Ishikawa (cell line): ENCODE measurements around the gene F10.

Source experiments
- CEBPB ChIP-seq: IDR thresholded peaks from 2 replicates; pipeline ENCODE4 v1.6.1; 2012
- CREB1 ChIP-seq: IDR thresholded peaks from 2 replicates; pipeline ENCODE4 v1.6.1; 2012; ENCODE audit warnings: low read depth
- EGR1 ChIP-seq: IDR thresholded peaks from 2 replicates; pipeline ENCODE4 v1.6.1; 2012
- EP300 ChIP-seq: IDR thresholded peaks from 2 replicates; pipeline ENCODE4 v1.6.1; 2012; ENCODE audit warnings: borderline replicate concordance
- FOXM1 ChIP-seq: IDR thresholded peaks from 2 replicates; pipeline ENCODE4 v1.6.1; 2012; ENCODE audit warnings: low read depth, borderline replicate concordance
- NFIC ChIP-seq: IDR thresholded peaks from 2 replicates; pipeline ENCODE4 v1.6.1; 2012
- RAD21 ChIP-seq: IDR thresholded peaks from 2 replicates; pipeline ENCODE4 v1.6.1; 2012; ENCODE audit warnings: low read depth
- TAF1 ChIP-seq: IDR thresholded peaks from 2 replicates; pipeline ENCODE4 v1.6.1; 2012; ENCODE audit warnings: low read depth, mild to moderate bottlenecking
- TCF12 ChIP-seq: IDR thresholded peaks from 2 replicates; pipeline ENCODE4 v1.6.1; 2012; ENCODE audit warnings: low read depth
- TEAD4 ChIP-seq: IDR thresholded peaks from 2 replicates; pipeline ENCODE4 v1.6.1; 2012
- YY1 ChIP-seq: IDR thresholded peaks from 2 replicates; pipeline ENCODE4 v1.6.1; 2012; ENCODE audit warnings: low read depth
- ZBTB7A ChIP-seq: IDR thresholded peaks from 2 replicates; pipeline ENCODE4 v1.6.1; 2012; ENCODE audit warnings: low read depth
- TF ChIP-seq, protein P1 (sequence below): IDR thresholded peaks from 2 replicates; pipeline ENCODE4 v1.6.1; 2012
- TF ChIP-seq, protein P2 (sequence below): IDR thresholded peaks from 2 replicates; pipeline ENCODE4 v1.6.1; 2012
- TF ChIP-seq, protein P3 (sequence below): IDR thresholded peaks from 2 replicates; pipeline ENCODE4 v1.6.1; 2012; ENCODE audit warnings: low read depth, mild to moderate bottlenecking

The F10 gene

DNA sequence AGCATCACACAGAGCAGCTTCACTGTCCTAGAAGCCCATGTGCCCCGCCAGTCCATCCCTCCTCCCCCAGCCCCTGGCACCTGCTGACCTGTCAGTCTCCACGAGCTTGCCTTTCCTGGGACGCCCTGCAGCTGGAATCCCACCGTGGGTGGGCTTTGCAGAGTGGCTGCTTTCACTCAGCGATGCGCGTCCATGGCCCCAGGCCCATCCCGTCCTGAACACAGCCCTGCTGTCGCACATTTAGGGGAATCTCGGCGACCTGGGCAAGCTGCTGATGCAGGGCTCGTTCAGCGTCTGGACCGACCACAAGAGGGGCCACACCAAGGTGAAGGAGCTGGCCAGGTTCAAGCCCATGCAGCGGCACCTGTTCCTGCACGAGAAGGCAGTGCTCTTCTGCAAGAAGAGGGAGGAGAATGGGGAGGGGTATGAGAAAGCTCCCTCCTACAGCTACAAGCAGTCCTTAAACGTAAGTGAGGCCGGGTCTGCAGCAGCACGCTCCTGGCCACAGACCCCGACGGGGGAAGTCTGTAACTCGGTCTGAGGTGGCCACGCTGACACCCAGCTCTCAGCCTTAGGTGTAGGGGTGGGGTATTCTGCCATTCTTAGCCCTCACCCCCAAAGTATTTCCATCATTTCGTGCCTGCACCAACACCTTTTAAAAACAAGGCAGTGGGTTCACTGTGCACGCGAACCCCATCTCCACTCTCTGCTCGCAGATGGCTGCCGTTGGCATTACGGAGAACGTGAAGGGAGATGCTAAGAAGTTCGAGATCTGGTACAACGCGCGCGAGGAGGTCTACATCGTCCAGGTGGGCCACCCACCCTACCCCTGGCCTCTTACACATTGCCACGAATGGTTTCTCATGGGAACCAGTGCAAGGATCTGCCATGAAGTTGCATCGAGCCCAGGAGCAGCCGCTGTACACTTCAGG is 35.3 kb upstream of the F10 start:
- TF ChIP-seq TEAD4 (no peak), CEBPB (no peak), ZBTB7A (no peak), NFIC (no peak), RAD21 (no peak), FOXM1 (no peak), YY1 (no peak), TAF1 (no peak), CREB1 (no peak), EP300 (no peak), TCF12 (no peak), EGR1 (no peak)
- TF ChIP-seq, protein P1, sequence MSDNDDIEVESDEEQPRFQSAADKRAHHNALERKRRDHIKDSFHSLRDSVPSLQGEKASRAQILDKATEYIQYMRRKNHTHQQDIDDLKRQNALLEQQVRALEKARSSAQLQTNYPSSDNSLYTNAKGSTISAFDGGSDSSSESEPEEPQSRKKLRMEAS, result no peak
- TF ChIP-seq, protein P2, sequence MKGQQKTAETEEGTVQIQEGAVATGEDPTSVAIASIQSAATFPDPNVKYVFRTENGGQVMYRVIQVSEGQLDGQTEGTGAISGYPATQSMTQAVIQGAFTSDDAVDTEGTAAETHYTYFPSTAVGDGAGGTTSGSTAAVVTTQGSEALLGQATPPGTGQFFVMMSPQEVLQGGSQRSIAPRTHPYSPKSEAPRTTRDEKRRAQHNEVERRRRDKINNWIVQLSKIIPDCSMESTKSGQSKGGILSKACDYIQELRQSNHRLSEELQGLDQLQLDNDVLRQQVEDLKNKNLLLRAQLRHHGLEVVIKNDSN, result no peak
- TF ChIP-seq, protein P3, sequence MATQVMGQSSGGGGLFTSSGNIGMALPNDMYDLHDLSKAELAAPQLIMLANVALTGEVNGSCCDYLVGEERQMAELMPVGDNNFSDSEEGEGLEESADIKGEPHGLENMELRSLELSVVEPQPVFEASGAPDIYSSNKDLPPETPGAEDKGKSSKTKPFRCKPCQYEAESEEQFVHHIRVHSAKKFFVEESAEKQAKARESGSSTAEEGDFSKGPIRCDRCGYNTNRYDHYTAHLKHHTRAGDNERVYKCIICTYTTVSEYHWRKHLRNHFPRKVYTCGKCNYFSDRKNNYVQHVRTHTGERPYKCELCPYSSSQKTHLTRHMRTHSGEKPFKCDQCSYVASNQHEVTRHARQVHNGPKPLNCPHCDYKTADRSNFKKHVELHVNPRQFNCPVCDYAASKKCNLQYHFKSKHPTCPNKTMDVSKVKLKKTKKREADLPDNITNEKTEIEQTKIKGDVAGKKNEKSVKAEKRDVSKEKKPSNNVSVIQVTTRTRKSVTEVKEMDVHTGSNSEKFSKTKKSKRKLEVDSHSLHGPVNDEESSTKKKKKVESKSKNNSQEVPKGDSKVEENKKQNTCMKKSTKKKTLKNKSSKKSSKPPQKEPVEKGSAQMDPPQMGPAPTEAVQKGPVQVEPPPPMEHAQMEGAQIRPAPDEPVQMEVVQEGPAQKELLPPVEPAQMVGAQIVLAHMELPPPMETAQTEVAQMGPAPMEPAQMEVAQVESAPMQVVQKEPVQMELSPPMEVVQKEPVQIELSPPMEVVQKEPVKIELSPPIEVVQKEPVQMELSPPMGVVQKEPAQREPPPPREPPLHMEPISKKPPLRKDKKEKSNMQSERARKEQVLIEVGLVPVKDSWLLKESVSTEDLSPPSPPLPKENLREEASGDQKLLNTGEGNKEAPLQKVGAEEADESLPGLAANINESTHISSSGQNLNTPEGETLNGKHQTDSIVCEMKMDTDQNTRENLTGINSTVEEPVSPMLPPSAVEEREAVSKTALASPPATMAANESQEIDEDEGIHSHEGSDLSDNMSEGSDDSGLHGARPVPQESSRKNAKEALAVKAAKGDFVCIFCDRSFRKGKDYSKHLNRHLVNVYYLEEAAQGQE, result no peak

DNA sequence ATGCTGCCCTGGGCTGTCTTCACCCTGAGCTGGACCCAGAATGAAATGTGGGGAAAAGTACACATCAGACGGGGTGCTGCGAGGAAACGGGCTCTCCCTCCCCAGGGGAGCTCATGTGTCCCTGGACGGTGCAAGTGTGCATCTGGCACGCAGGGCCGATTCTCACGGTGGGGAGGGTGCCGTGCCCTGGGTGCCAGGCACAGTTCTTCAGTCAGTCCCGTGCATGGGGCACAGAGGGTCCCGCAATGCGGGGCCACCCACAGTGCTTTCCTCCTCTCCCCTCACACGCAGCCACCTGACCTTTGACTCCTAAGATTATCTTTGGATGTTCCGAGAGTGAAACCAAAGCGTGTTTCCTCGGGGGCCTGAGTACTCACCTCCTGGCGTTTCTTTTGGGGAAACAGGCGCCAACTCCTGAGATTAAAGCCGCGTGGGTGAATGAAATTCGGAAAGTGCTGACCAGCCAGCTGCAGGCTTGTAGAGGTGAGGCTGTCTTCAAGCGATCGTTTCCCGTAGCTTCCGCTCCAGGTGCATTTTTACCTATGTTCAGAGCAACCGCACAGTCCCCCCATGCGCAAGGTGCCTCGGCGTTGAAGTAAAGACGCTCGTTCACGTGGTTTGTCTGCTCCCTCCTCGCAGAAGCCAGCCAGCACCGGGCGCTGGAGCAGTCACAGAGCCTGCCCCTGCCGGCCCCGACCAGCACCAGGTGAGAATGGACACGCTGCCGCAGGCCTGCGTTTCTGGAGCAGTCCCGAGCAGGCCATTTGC is 34.5 kb upstream of the F10 start:
- TF ChIP-seq NFIC (no peak), CEBPB (no peak), ZBTB7A (no peak), TEAD4 (no peak), RAD21 (no peak), CREB1 (no peak), EGR1 (no peak), TAF1 (no peak), YY1 (no peak)
- TF ChIP-seq, protein P3, result no peak
- TF ChIP-seq, protein P2, result no peak

DNA sequence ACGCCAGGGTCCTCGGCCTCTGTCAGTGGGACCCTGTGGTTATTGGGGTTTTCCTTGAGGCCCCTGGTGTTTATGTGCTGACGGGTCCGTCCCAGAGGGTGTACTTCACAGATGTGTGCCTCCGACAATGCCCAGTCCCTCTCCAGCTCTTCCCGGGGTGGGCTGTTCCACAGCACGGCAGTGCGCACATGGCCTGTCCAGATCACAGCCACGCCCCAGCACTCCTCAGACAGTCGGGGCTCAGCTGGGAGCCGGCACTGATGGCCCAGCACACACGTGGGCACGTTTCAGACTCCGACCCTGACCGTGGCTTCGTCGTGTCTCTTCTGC is 33.9 kb upstream of the F10 start:
- TF ChIP-seq EP300, result no peak
- TF ChIP-seq, protein P1, result no peak
- TF ChIP-seq, protein P2, result no peak
- no peak for TF ChIP-seq TAF1
- TF ChIP-seq RAD21, result no peak
- no peak for TF ChIP-seq TCF12
- TF ChIP-seq TEAD4, result no peak
- no peak for TF ChIP-seq CEBPB
- TF ChIP-seq ZBTB7A, result no peak
- no peak for TF ChIP-seq EGR1
- no peak for TF ChIP-seq NFIC
- no peak for TF ChIP-seq FOXM1

DNA sequence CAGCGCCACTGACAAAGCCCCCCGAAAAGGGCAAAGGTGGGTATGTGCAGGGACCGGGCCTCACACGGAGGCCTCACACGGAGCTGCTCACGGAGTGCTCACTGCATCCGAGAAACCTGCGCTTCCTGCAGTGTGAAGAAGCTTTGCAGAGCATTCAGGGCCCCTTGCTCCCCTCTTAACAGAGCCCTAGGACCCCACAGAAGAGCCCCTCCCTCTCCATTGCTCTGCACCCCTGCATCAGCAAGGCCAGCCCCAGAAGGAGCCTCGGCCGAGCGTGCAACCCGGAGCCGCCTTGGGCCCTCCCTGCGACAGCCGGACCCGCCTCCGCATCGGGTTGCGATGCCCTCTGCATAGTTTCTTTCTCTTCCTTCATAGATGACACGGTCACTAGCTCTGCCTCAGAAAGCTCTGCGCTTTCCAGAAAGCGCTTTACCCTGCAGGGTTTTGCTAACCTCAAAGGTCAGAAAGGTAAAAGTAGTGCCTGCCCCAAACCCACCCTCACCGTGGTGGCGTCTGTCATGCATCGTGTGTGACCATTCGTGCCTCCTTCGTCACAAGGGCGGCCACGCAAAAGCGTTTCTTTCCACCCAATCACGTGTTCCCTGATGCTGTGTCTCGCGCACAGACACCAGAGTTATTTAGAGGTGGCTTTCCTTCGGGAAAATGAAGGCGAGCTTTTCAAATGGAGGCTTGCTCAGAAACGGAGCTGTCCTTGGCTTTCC is 32.7 kb upstream of the F10 start:
- TF ChIP-seq, protein P1, result no peak
- TF ChIP-seq TCF12, result no peak
- no peak for TF ChIP-seq ZBTB7A
- no peak for TF ChIP-seq FOXM1
- TF ChIP-seq CEBPB, result no peak
- no peak for TF ChIP-seq RAD21
- TF ChIP-seq TAF1, result no peak
- TF ChIP-seq EGR1, result no peak
- no peak for TF ChIP-seq NFIC
- TF ChIP-seq EP300, result no peak
- no peak for TF ChIP-seq TEAD4
- TF ChIP-seq, protein P3, result no peak
- no peak for TF ChIP-seq CREB1
